ENCODE results near the gene PDZD2.

The PDZD2 gene

DNA sequence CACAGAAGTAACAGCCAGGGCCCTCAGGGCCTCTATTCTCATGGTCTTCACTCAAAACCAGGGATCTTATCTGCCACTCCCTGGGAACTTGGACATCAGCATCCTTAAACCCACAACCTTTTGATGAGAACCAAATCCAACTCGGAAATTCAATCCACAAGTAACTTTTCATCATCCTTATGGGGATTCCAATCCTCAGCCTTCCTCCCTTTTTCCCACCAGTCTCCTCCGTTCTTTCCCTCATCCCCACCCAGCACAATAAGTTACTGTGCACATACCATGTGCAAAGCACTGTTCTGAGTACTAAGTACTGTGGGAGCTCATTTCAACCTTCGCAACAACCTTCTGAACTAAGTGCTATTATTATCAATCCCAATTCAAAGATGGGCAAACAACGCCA, 518.1 kb downstream of the PDZD2 start:
- DNase-seq, result no peak

GRCh38 chr5:32158679-32158975, 519.7 kb downstream of the PDZD2 start:
- DNase-seq, result no peak

DNA sequence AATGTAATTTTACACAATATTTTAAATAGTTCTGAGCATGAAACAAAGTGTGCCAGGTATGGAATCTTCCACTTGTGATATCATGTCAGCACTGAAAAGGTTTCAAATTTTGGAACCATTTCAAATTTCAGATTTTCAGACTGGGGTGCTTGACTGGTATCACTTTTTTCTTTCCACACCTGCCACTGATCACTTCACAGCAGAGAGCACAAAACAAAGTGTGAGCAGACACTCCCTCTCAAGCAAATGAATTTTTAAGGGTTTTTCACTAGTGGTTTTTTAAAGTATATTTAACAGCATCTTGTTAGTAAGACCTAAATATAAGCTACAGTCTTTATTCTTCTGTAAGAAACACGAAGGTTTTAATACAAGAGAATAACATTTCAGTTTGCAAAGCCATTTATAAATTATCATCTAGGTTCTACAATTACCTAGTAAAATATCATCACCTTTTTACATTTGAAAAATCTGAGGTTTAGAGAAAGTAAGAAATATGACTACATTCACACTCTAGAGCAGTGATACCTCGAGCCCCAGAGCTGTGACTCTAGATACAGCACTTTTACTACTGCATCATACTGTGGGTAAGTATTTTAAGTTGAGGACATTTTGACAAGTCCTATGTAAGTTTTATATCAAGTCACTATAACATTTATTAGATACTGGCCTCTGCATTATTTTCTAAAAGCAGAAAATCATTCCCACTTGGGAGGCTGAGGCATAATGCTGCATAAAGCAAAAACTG, 520.6 kb downstream of the PDZD2 start:
- DNase-seq, result no peak

DNA sequence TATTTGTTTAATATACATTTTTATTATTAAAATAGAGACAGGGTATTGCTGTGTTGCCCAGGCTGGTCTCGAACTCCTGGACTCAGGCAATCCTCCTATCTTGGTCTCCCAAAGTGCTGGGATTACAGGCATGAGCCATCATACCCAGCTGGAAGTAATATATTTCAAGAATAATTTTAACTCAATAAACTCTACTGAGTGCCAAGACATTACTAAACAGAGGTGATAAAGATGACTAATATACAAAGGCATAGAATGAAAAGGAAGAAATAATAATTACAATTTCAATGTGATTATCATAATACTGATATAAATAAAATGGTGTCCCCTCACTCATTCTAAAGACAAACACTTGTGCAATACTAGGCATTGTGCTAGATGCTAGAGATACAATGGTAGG, 521.3 kb downstream of the PDZD2 start:
- DNase-seq, result no peak

Measured in activated T-cell treated with anti-CD3 and anti-CD28 coated beads, Interleukin-2, amount 50 U/mL, for 1 hour (primary cell).